ENCODE measurements around the gene KAT6B.

Gene KAT6B

DNA sequence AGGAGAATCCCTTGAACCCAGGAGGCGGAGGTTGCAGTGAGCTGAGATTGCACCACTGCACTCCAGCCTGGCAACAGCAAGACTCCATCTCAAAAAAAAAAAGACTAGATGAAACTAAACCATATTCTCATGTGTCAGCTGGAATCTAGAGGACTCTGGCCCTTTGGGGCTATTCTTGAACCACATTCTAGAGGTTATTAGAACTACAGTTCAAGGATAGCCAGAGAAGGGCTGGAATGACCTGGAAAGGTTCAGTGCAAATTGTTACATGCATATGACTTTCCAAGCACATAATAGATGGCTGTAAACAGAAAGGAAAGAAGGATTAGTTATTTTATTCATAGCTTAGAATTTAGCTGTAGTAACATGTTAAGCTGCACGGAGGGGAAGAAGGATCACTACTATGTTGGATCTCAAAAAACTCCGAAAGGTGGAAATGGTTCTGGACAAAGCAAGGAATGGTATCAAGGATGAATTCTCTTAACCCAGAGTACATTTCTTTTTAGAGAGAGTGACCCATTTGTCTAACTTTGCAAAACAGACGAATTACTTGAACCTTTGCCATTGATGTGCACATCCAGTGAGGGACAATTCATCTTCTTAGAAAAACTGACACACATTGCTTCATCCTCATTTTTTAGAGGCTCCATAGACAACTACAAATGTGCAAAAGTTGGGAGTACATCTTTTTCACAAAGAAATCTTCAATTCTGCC lies 161.1 kb downstream of the KAT6B start:
- no peak for DNase-seq (ENCODE audit: low spot score)

DNA sequence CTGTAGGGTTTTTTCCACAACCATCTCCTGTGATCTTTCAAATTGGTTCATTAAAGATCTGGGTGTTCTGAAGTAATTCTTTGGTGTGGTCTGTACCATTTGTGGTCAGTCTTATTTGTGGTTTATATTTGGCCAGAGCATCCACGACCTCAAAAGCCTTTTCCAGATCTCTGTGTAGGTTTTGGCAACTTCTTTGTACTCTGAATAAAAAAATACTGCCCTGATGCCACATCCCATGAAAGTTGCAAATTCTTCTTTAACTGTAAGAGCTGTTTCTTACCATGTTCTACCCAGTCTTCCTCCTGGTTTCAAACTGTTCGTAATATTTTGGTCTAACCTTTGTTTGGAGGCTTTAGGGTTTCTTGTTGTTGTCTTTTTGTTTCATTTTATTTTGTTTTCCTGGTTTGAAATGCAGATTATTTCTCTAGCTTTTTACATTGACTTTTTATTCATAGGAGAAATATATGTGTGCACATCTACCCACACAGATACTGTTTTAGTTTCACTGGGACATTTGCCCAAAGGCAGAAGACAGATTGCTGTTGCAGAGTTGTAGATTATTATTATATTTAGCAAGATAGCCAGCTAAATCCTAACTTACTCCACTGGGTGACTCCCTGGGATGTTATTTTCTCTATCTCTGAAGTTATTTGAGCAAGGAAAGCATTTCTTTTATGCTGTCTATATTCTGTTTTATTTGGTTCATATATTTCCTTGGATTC lies 161.8 kb downstream of the KAT6B start:
- no peak for DNase-seq (ENCODE audit: low spot score)

DNA sequence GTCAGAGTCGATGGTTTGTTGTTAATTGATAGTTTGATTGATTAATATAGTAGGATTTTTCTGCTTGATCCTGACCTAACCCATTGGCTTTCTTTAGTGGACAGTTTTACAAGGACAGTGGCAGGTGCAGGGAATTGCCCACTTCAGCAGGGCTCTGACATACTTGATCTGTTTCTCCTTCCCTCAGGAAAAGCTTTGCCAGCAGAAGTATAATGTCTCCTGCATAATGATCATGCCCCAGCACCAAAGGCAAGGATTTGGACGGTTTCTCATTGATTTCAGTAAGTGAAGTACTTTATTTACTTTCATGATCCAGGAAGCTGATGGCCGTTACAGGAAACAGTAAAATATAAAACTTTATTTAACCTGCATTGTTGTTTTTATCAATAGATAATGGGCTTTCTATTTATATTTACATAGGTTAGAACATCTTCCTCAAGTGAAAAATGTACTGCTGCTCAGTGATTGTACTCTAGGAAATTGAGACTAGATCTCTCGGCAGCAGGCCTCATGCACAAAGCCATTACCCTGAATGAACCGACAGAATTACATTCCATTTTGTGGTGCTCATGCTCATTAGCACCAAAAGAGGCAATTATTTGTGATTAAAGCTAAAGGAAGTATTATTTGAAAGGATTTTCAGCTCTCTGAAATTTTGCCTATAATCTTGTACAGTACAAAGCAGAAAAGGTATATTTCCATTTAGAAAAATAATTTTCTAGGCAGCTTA lies 162.6 kb downstream of the KAT6B start:
- peak; percentile 4 for DNase-seq (ENCODE audit: low spot score)

- DNase-seq (ENCODE audit: low spot score) = peak; percentile 66
Observed at GRCh38 chr10:74991435-74991834, 165.0 kb downstream of the KAT6B start.

GRCh38 chr10:74992068-74992467 lies 165.7 kb downstream of the KAT6B start:
- DNase-seq (ENCODE audit: low spot score) = no peak

- DNase-seq (ENCODE audit: low spot score) = no peak
Observed at GRCh38 chr10:74993649-74994048, 167.2 kb downstream of the KAT6B start.

- DNase-seq (ENCODE audit: low spot score) = no peak
Observed at GRCh38 chr10:74994854-74995253, 168.5 kb downstream of the KAT6B start.

- DNase-seq (ENCODE audit: low spot score) = no peak
Observed at GRCh38 chr10:74995806-74996205, 169.4 kb downstream of the KAT6B start.

GRCh38 chr10:74997163-74997562 lies 170.8 kb downstream of the KAT6B start:
- no peak for DNase-seq (ENCODE audit: low spot score)

- DNase-seq (ENCODE audit: low spot score) = no peak
Observed at GRCh38 chr10:75000748-75001321, 174.4 kb downstream of the KAT6B start.

GRCh38 chr10:75001715-75002350 lies 175.4 kb downstream of the KAT6B start:
- DNase-seq (ENCODE audit: low spot score) = no peak

DNA sequence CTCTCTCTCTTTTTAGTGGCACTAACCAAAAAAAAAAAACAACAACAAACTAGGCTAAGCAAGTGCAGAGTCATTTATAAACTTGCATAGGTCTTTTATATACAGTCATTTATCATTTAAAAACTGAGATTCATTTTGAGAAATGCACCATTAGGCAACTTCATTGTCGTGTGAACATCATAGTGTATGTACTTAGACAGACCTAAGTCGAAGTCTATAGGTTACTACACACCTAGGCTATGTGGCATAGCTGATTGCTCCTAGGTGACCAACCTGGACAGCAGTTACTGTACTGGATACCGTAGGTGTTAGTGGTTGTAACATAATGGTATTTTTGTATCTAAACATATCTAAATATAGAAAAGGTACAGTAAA lies 175.9 kb downstream of the KAT6B start:
- no peak for DNase-seq (ENCODE audit: low spot score)

DNA sequence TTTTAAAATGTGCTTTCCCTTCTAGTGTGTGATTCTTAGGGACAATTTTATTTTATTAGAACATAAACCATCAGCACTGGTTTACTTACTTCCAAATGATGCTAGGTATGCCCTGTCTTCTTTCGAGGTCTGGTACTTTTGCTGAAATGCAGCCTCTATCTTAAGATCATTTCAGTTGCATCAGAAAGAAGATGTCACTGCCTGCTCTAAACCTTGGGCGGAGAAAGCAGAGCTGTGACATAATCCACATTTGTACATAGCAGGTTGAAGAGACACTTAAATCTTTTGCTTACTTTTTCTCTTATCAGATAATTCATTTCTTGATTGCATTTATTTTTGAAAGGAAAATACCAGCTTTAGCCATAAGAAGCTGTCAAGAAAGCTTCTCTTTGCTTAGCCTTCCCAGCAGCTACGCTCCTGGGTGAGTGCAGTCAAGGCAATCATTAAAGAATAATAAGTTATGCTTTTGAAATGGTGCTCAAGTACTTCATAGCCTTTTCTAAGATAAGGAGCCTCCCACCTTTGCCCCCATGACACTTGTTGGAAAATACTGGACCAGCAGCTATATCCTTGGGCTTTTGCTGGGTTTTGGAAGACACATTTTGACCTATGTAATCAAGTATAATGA lies 176.7 kb downstream of the KAT6B start:
- DNase-seq (ENCODE audit: low spot score) = no peak

DNA sequence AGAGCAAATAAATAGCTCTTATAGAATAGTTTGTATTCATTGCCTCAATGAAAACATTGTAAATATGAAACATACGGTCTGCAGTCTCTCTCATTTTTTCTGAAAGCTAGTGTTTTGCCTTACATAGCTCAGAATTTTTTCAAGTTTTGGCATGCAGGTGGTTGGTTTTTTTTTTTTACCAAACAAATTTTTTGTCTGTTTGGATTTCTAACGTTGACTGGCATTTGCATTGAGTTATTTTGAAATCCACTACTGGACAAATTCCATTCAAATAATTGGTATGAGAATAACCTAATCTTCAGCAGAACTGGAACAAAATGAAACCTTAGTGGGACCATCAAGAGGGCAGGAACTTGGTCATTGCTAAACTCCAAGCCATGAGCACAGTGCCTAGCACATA lies 177.5 kb downstream of the KAT6B start:
- no peak for DNase-seq (ENCODE audit: low spot score)

GRCh38 chr10:75007646-75008045 lies 181.2 kb downstream of the KAT6B start:
- DNase-seq (ENCODE audit: low spot score) = no peak

GRCh38 chr10:75008952-75009351 lies 182.6 kb downstream of the KAT6B start:
- DNase-seq (ENCODE audit: low spot score) = no peak

- DNase-seq (ENCODE audit: low spot score) = no peak
Observed at GRCh38 chr10:75009426-75009825, 183.0 kb downstream of the KAT6B start.

DNA sequence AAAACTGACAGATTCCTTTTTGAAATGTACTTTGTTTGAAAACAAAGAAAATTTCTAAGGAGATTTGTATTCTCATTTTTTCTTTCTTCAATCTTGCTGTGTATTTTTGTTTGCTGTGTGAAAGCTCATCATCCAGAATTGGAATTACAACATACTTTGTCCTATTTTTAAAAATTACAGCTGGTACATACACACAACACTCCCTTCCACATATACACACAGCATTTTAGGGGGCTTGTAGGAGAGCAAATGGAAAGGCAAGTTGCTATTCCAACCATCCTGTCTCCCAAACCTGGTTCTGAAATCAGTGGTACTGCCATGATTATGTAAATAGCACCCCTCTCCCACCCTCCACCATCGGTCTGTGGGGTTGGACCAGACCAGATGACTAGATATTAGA lies 184.0 kb downstream of the KAT6B start:
- DNase-seq (ENCODE audit: low spot score) = no peak

- DNase-seq (ENCODE audit: low spot score) = no peak
Observed at GRCh38 chr10:75011221-75011620, 184.8 kb downstream of the KAT6B start.

DNA sequence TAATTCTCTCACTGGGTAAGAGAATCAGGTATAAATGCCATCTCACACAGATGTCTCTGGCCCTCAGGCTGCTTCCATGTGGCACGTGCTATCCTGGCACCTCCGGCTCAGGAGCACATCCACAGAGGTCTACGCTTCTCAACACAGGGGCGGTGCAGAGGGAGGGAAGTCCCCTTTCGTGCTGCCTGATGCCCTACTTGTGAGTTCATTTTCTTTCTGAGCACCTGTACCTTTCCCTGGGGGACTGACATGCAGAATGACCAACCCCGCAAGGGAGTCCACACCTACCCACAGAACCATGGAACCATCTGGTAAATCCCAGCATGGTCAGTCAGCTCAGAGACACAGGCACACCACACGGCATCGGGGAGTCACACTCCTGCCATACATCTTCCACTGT lies 186.1 kb downstream of the KAT6B start:
- DNase-seq (ENCODE audit: low spot score) = no peak

DNA sequence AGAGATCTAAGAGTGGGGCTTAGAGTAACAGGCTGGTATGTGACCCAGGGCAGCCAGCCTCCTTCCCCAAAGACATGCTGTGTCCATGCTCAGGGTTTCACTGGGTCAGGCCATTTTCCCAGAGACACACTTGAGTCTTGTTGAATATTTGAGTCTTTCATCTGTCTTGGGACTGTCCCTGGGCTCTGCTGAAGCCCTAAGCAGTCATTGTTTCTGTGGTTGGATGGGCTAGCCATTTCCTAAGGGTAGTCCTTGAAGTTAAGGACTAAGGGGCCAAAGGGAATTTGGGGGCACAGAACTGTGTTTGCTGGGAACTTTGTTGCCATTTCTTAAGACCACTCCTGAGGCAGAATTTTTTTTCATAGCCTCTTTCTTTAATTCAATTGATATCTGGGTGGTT lies 186.6 kb downstream of the KAT6B start:
- DNase-seq (ENCODE audit: low spot score) = no peak

DNA sequence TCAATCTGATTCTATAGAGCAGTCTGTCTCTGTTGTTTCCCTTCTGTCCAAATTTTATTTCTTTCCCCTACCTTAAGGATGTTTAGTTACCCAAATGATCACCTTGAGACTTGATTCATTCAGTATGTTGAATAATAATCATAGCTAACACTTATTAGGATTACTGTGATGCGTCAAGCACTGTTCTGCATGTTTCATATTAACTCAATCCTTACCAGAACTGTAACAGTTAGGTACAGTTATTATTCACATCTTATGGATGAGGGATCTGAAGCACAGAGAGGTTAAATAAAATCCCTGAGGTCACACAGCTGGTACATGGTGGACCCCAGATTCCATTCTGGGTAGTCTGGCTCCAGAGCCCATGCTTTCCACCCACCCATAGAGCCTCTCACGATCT lies 187.1 kb downstream of the KAT6B start:
- DNase-seq (ENCODE audit: low spot score) = no peak

Measured in kidney tubule cell (primary cell).